NCI-H510A (cell line): ENCODE results near the gene MLC1.
A peak's percentile ranks its signal among the peaks of the same experiment; 100 is the strongest.

ENCODE experiments used
- DNase-seq: peaks from one replicate; lab custom pipeline; 2025; lab: John Stamatoyannopoulos, UW

MLC1 gene

GRCh38 chr22:50085211-50085972, at the start of gene MLC1:
Gene MLC1, minus strand, starts transcription at chr22:50085426. Its CDS starts 524 bp downstream, at chr22:50084902.
- no peak for DNase-seq

- DNase-seq: no peak
Observed at GRCh38 chr22:50134481-50134880, 49.3 kb upstream of the MLC1 start.

- DNase-seq: no peak
Observed at GRCh38 chr22:50131894-50132293, 46.7 kb upstream of the MLC1 start.

GRCh38 chr22:50129121-50129736, 44.0 kb upstream of the MLC1 start:
- DNase-seq: no peak

- DNase-seq: no peak
Observed at GRCh38 chr22:50125029-50125428, 39.8 kb upstream of the MLC1 start.

- no peak for DNase-seq
Observed at GRCh38 chr22:50123119-50123518, 37.9 kb upstream of the MLC1 start.

GRCh38 chr22:50121202-50121740, 36.0 kb upstream of the MLC1 start:
- no peak for DNase-seq

- DNase-seq: no peak
Observed at GRCh38 chr22:50119768-50120251, 34.6 kb upstream of the MLC1 start.

- DNase-seq: no peak
Observed at GRCh38 chr22:50119169-50119767, 34.0 kb upstream of the MLC1 start.

- no peak for DNase-seq
Observed at GRCh38 chr22:50118557-50119168, 33.4 kb upstream of the MLC1 start.

GRCh38 chr22:50118129-50118528, 32.9 kb upstream of the MLC1 start:
- no peak for DNase-seq

GRCh38 chr22:50117168-50117762, 32.0 kb upstream of the MLC1 start:
- no peak for DNase-seq

GRCh38 chr22:50115693-50116092, 30.5 kb upstream of the MLC1 start:
- DNase-seq: no peak

GRCh38 chr22:50114221-50115021, 29.2 kb upstream of the MLC1 start:
- DNase-seq: no peak

GRCh38 chr22:50112151-50113118, 27.2 kb upstream of the MLC1 start:
- DNase-seq: no peak

GRCh38 chr22:50111056-50111455, 25.8 kb upstream of the MLC1 start:
- DNase-seq: no peak

GRCh38 chr22:50107529-50107928, 22.3 kb upstream of the MLC1 start:
- no peak for DNase-seq

- DNase-seq: no peak
Observed at GRCh38 chr22:50105208-50106100, 20.2 kb upstream of the MLC1 start.

- peak; percentile 41 for DNase-seq
Observed at GRCh38 chr22:50104141-50104544, 18.9 kb upstream of the MLC1 start.
